CD8-positive, alpha-beta memory T cell (primary cell): ENCODE results near the gene SEMA3G. TPM values are rescaled to one million over a fixed set of nuclear protein-coding genes. Genes with fewer than 3 reads are reported as not detected.
A peak's percentile ranks its signal among the peaks of the same experiment; 100 is the strongest.

Experiments
- CTCF ChIA-PET: fragments of 350-600 bp; sonication (Branson Sonifier 250); formaldehyde crosslinking; loops from one replicate; lab custom pipeline; 2021; ENCODE audit warnings: antibody characterized with exemption; lab: Charles Lee
- POLR2A ChIA-PET: fragments of 350-600 bp; sonication (Branson Sonifier 250); formaldehyde crosslinking; loops from one replicate; lab custom pipeline; 2021; ENCODE audit warnings: antibody characterized with exemption; lab: Charles Lee
- DNase-seq, 5 donors: peaks; one replicate each; pipeline versions ENCODE4 v3.0.0 to v3.0.0-alpha.2; 2020 to 2022; ENCODE audit warnings: mixed read lengths in 1 of 5
- H3K27ac ChIP-seq: one replicate; pipeline ENCODE4 v1.7.0; 2013; ENCODE audit warnings: low read depth, mild to moderate bottlenecking, low read length, moderate library complexity
- H3K27me3 ChIP-seq: 2 replicates; pipeline ENCODE4 v1.7.0; 2013; ENCODE audit warnings: low read length, mild to moderate bottlenecking; ENCODE audit not compliant: insufficient read depth, poor library complexity, severe bottlenecking
- H3K36me3 ChIP-seq: 2 replicates; pipeline ENCODE4 v1.7.0; 2013; ENCODE audit warnings: mild to moderate bottlenecking, low read length, moderate library complexity; ENCODE audit not compliant: insufficient read depth
- H3K4me1 ChIP-seq: 2 replicates; pipeline ENCODE4 v1.7.0; 2013; ENCODE audit warnings: mild to moderate bottlenecking, low read length, moderate library complexity; ENCODE audit not compliant: insufficient read depth
- H3K4me3 ChIP-seq: 2 replicates; pipeline ENCODE4 v1.7.0; 2013; ENCODE audit warnings: mild to moderate bottlenecking, low read length
- H3K9me3 ChIP-seq: 2 replicates; pipeline ENCODE4 v1.7.0; 2013; ENCODE audit warnings: mild to moderate bottlenecking, low read length
- H3K27ac Mint-ChIP-seq, 8 donors: one replicate each; pipeline ENCODE4 v1.8.0; 2020 to 2021; ENCODE audit warnings: mixed read lengths in 8 of 8, mild to moderate bottlenecking in 6 of 8, inconsistent platforms in 3 of 8, moderate library complexity in 3 of 8
- H3K27me3 Mint-ChIP-seq, 2 donors: one replicate each; pipeline ENCODE4 v1.8.0; 2020 to 2021; ENCODE audit warnings: mixed read lengths in 2 of 2, mild to moderate bottlenecking in 1 of 2, moderate library complexity in 1 of 2
- H3K36me3 Mint-ChIP-seq, 3 donors: one replicate each; pipeline ENCODE4 v1.8.0; 2020 to 2021; ENCODE audit warnings: mixed read lengths in 3 of 3, inconsistent platforms in 1 of 3, mild to moderate bottlenecking in 1 of 3
- H3K4me1 Mint-ChIP-seq, 3 donors: one replicate each; pipeline ENCODE4 v1.8.0; 2020 to 2021; ENCODE audit warnings: mixed read lengths in 3 of 3, inconsistent platforms in 1 of 3, mild to moderate bottlenecking in 1 of 3
- H3K4me3 Mint-ChIP-seq, 7 donors: one replicate each; pipeline ENCODE4 v1.8.0; 2020 to 2021; ENCODE audit warnings: mixed read lengths in 7 of 7, mild to moderate bottlenecking in 6 of 7, moderate library complexity in 4 of 7, inconsistent platforms in 2 of 7
- H3K9me3 Mint-ChIP-seq, 5 donors: one replicate each; pipeline ENCODE4 v1.8.0; 2020 to 2022; ENCODE audit warnings: mixed read lengths in 5 of 5, mild to moderate bottlenecking in 3 of 5, moderate library complexity in 2 of 5, inconsistent platforms in 1 of 5
- polyA plus RNA-seq: library from polyadenylated mRNA; unstranded; fragments of 300-500 nt; fragmentation: Illumina TruSeq; gene quantifications from one replicate; pipeline ENCODE4 v1.2.3, GENCODE V29; 2021
- total RNA-seq, 2 experiments: library from RNA; stranded (reverse); gene quantifications; one replicate each; pipeline ENCODE4 v1.2.3, GENCODE V29; 2021

The SEMA3G gene
- total and polyA plus RNA-seq, 3 experiments from 2014 or later = 0.13 to 0.16 TPM; not detected in 1

DNA sequence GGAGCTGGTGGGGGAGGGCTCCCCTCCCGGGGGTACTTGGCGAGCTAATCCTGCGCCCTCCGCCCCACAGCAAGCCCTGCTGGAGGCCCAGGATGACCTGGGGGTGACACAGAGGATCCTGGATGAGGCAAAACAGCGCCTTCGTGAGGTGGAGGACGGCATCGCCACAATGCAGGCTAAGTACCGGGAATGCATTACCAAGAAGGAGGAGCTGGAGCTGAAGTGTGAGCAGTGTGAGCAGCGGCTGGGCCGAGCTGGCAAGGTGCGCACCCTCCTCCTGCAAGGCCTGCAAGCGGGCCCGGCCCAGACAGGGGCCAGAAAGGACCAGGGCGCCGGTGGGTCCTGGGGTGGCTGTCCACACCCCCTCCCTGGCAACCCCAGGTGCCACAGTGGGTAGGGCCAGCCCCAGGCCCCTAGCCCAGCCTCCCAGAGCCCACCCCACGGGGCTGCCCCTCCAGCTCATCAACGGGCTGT, 56.5 kb downstream of the SEMA3G start:
- Histone ChIP-seq H3K9me3 (no peaks in the 10 kb centered on the region), H3K27me3 (no peaks in the 10 kb centered on the region), H3K4me3 (no peak overlapping the region), H3K36me3 (no peaks in the 10 kb centered on the region), H3K27ac (no peak overlapping the region), H3K4me1 (no peaks in the 10 kb centered on the region)
- no peaks in the 10 kb centered on the region for H3K9me3 Mint-ChIP-seq
- peaks cover 6 to 57% (median 6%) of the 10 kb centered on the region in 3 donors for H3K36me3 Mint-ChIP-seq
- no peaks in the 10 kb centered on the region for H3K4me1 Mint-ChIP-seq
- CTCF ChIA-PET = no interaction called here
- no peak overlapping the region for H3K27ac Mint-ChIP-seq
- POLR2A ChIA-PET = no interaction called here
- H3K27me3 Mint-ChIP-seq = no peaks in the 10 kb centered on the region
- H3K4me3 Mint-ChIP-seq = no peak overlapping the region
- DNase-seq = no peak

- Histone ChIP-seq H3K27ac (no peak overlapping the region), H3K36me3 (no peaks in the 10 kb centered on the region), H3K27me3 (no peaks in the 10 kb centered on the region), H3K9me3 (no peaks in the 10 kb centered on the region), H3K4me1 (no peaks in the 10 kb centered on the region), H3K4me3 (no peak overlapping the region)
- Mint-ChIP-seq H3K27ac (peak overlapping the region in 1 of 8 donors; percentile 77), H3K36me3 (peaks cover 0 to 50% (median 6%) of the 10 kb centered on the region in 3 donors), H3K4me1 (no peaks in the 10 kb centered on the region), H3K27me3 (no peaks in the 10 kb centered on the region), H3K4me3 (no peak overlapping the region), H3K9me3 (no peaks in the 10 kb centered on the region)
- no peak for DNase-seq
- CTCF ChIA-PET = no interaction called here
- POLR2A ChIA-PET = no interaction called here
Observed at GRCh38 chr3:52387481-52387880, 57.4 kb downstream of the SEMA3G start.

- Histone ChIP-seq H3K4me1 (no peaks in the 10 kb centered on the region), H3K4me3 (no peak overlapping the region), H3K36me3 (no peaks in the 10 kb centered on the region), H3K27ac (no peak overlapping the region), H3K9me3 (no peaks in the 10 kb centered on the region), H3K27me3 (no peaks in the 10 kb centered on the region)
- no peak for DNase-seq
- CTCF ChIA-PET = interaction anchor here (0.9 to 1.4 kb wide), 2 partner anchors 61 to 108 kb away, joined by 3 read pairs; no protein-coding TSS in a partner anchor
- Mint-ChIP-seq H3K9me3 (no peaks in the 10 kb centered on the region), H3K4me3 (no peak overlapping the region), H3K27me3 (no peaks in the 10 kb centered on the region), H3K4me1 (no peaks in the 10 kb centered on the region), H3K36me3 (peaks cover 0 to 30% (median 0%) of the 10 kb centered on the region in 3 donors), H3K27ac (peak overlapping the region in 1 of 8 donors; percentile 60)
- POLR2A ChIA-PET = no interaction called here
Observed at GRCh38 chr3:52385157-52385556, 59.7 kb downstream of the SEMA3G start.

GRCh38 chr3:52384019-52384761, 60.7 kb downstream of the SEMA3G start:
- no peaks in the 10 kb centered on the region for H3K9me3 ChIP-seq
- DNase-seq = no peak
- H3K27me3 ChIP-seq = no peaks in the 10 kb centered on the region
- no peaks in the 10 kb centered on the region for H3K9me3 Mint-ChIP-seq
- peaks cover 0 to 23% (median 0%) of the 10 kb centered on the region in 3 donors for H3K36me3 Mint-ChIP-seq
- H3K4me1 Mint-ChIP-seq = no peaks in the 10 kb centered on the region
- no peak overlapping the region for H3K27ac Mint-ChIP-seq
- ChIA-PET CTCF (interaction anchor here (1.4 kb wide), 1 partner anchor 62 kb away, joined by 3 read pairs; no protein-coding TSS in a partner anchor), POLR2A (no interaction called here)
- H3K27me3 Mint-ChIP-seq = no peaks in the 10 kb centered on the region
- no peaks in the 10 kb centered on the region for H3K4me1 ChIP-seq
- no peaks in the 10 kb centered on the region for H3K36me3 ChIP-seq
- no peak overlapping the region for H3K27ac ChIP-seq
- no peak overlapping the region for H3K4me3 Mint-ChIP-seq
- H3K4me3 ChIP-seq = no peak overlapping the region

DNA sequence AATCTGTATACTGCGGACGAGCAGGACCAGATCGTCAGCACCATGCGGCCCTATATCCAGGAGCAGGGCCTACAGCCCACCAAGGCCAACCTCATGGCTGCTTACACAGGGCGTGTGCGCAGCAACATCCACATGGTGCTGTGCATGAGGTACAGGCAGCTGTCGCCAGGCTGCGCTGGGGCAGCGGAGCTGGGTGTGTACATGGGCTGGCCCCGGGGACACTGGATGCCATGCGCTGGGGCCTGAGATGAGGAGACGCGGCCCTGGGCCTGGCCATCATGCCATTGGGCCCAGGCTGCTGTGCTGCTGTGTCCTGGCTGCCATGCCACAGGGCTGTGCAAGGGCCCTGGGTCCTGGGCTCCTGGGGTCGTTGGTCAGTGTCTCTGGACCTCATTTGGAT, 61.5 kb downstream of the SEMA3G start:
- Mint-ChIP-seq H3K9me3 (no peaks in the 10 kb centered on the region), H3K27ac (no peak overlapping the region), H3K4me1 (no peaks in the 10 kb centered on the region), H3K27me3 (peaks cover 0 to 2% of the 10 kb centered on the region in 2 donors), H3K36me3 (peaks cover 0 to 19% (median 0%) of the 10 kb centered on the region in 3 donors), H3K4me3 (no peak overlapping the region)
- Histone ChIP-seq H3K4me3 (no peak overlapping the region), H3K36me3 (no peaks in the 10 kb centered on the region), H3K27me3 (no peaks in the 10 kb centered on the region), H3K4me1 (no peaks in the 10 kb centered on the region), H3K27ac (no peak overlapping the region), H3K9me3 (no peaks in the 10 kb centered on the region)
- DNase-seq = no peak
- ChIA-PET POLR2A (no interaction called here), CTCF (no interaction called here)

Other genes starting within 250 kb of the SEMA3G start
- 10 to 100 TPM; 72.2 to 73.0 TPM for gene ALAS1, start 246.9 kb downstream of the SEMA3G start, total RNA-seq
- 32.9 TPM for gene ALAS1, start 246.9 kb downstream of the SEMA3G start, polyA plus RNA-seq
- under 1 TPM; 0.16 to 0.22 TPM for gene TLR9, start 219.5 kb downstream of the SEMA3G start, total RNA-seq
- gene TLR9, start 219.5 kb downstream of the SEMA3G start, polyA plus RNA-seq = 0.16 TPM
- 100 to 1,000 TPM in 1 of 2 experiments, 10 to 100 TPM in 1; 98.2 to 101 TPM for gene TWF2, start 205.9 kb downstream of the SEMA3G start, total RNA-seq
- gene TWF2, start 205.9 kb downstream of the SEMA3G start, polyA plus RNA-seq = 138 TPM
- 10 to 100 TPM; 56.6 to 60.8 TPM for gene PPM1M, start 199.3 kb downstream of the SEMA3G start, total RNA-seq
- gene PPM1M, start 199.3 kb downstream of the SEMA3G start, polyA plus RNA-seq = 81.8 TPM
- gene WDR82, start 166.5 kb downstream of the SEMA3G start, total RNA-seq = 100 to 1,000 TPM; 133 to 140 TPM
- 133 TPM for gene WDR82, start 166.5 kb downstream of the SEMA3G start, polyA plus RNA-seq
- 10 to 100 TPM; 21.2 to 21.4 TPM for gene GLYCTK, start 157.3 kb downstream of the SEMA3G start, total RNA-seq
- 9.7 TPM for gene GLYCTK, start 157.3 kb downstream of the SEMA3G start, polyA plus RNA-seq
- 1 to 10 TPM; 7.0 TPM for gene DNAH1, start 128.8 kb downstream of the SEMA3G start, total RNA-seq
- 1.0 TPM for gene DNAH1, start 128.8 kb downstream of the SEMA3G start, polyA plus RNA-seq
- gene BAP1, start 35.1 kb downstream of the SEMA3G start, total RNA-seq = 100 to 1,000 TPM; 113 to 123 TPM
- 25.5 TPM for gene BAP1, start 35.1 kb downstream of the SEMA3G start, polyA plus RNA-seq
- gene PHF7, start 34.4 kb downstream of the SEMA3G start, total RNA-seq = 10 to 100 TPM; 11.6 to 12.0 TPM
- gene PHF7, start 34.4 kb downstream of the SEMA3G start, polyA plus RNA-seq = 10.7 TPM
- gene TNNC1, start 8.9 kb upstream of the SEMA3G start, total RNA-seq = 1 to 10 TPM; 2.2 to 2.3 TPM
- not detected for gene TNNC1, start 8.9 kb upstream of the SEMA3G start, polyA plus RNA-seq
- 10 to 100 TPM; 65.7 to 66.2 TPM for gene NISCH, start 10.5 kb upstream of the SEMA3G start, total RNA-seq
- 31.6 TPM for gene NISCH, start 10.5 kb upstream of the SEMA3G start, polyA plus RNA-seq
- 1 to 10 TPM; 7.6 to 9.7 TPM for gene STAB1, start 50.2 kb upstream of the SEMA3G start, total RNA-seq
- gene STAB1, start 50.2 kb upstream of the SEMA3G start, polyA plus RNA-seq = 0.05 TPM
- 10 to 100 TPM; 80.3 to 84.6 TPM for gene NT5DC2, start 88.8 kb upstream of the SEMA3G start, total RNA-seq
- 1.2 TPM for gene NT5DC2, start 88.8 kb upstream of the SEMA3G start, polyA plus RNA-seq
- gene UQCC5, start 91.5 kb upstream of the SEMA3G start, total RNA-seq = 10 to 100 TPM; 15.3 to 18.2 TPM
- 20.7 TPM for gene UQCC5, start 91.5 kb upstream of the SEMA3G start, polyA plus RNA-seq
- gene PBRM1, start 240.8 kb upstream of the SEMA3G start, total RNA-seq = 10 to 100 TPM; 78.6 to 81.4 TPM
- gene PBRM1, start 240.8 kb upstream of the SEMA3G start, polyA plus RNA-seq = 83.6 TPM
- gene GNL3, start 240.9 kb upstream of the SEMA3G start, total RNA-seq = 100 to 1,000 TPM; 229 to 233 TPM
- 58.5 TPM for gene GNL3, start 240.9 kb upstream of the SEMA3G start, polyA plus RNA-seq